GM12865 (cell line): ENCODE results near the gene LRP10.
A peak's percentile ranks its signal among the peaks of the same experiment; 100 is the strongest.

Experiments
- DNase-seq: peaks from one replicate; pipeline ENCODE4 v3.0.0; 2010; ENCODE audit warnings: low read depth
- H3K4me3 ChIP-seq: 2 replicates; pipeline ENCODE4 v1.5.1; 2011; ENCODE audit warnings: mild to moderate bottlenecking, low read depth, low read length, control low read depth
- CTCF ChIP-seq: IDR thresholded peaks from 2 replicates; pipeline ENCODE4 v1.5.1; 2011; ENCODE audit warnings: low read length, control low read depth, low read depth, inconsistent platforms; ENCODE audit not compliant: insufficient read depth; ENCODE audit errors: missing control alignments

The LRP10 gene

GRCh38 chr14:22896356-22896755 lies 24.8 kb downstream of the LRP10 start:
- no peak overlapping the region for H3K4me3 ChIP-seq
- no peak for TF ChIP-seq CTCF
- no peak for DNase-seq

- TF ChIP-seq CTCF = no peak
- no peak overlapping the region for H3K4me3 ChIP-seq
- no peak for DNase-seq
These were observed 25.2 kb downstream of the LRP10 start for GRCh38 chr14:22896760-22897159.

GRCh38 chr14:22897357-22897756 lies 25.8 kb downstream of the LRP10 start:
- DNase-seq = no peak
- TF ChIP-seq CTCF = no peak
- no peak overlapping the region for H3K4me3 ChIP-seq

- no peak for TF ChIP-seq CTCF
These were observed 27.0 kb downstream of the LRP10 start for GRCh38 chr14:22898302-22899090.

GRCh38 chr14:22900081-22900799 lies 28.7 kb downstream of the LRP10 start:
- no peak overlapping the region for H3K4me3 ChIP-seq
- peak; percentile 82 for DNase-seq
- TF ChIP-seq CTCF = peak; percentile 59

More at GRCh38 chr14:22898302-22899090, 27.0 kb downstream of the LRP10 start:
- no peak overlapping the region for H3K4me3 ChIP-seq
- no peak for DNase-seq

GRCh38 chr14:22901799-22902198 lies 30.3 kb downstream of the LRP10 start:
- no peak for DNase-seq
- H3K4me3 ChIP-seq = no peak overlapping the region
- no peak for TF ChIP-seq CTCF
